Psoas muscle (tissue), 8 donors: ENCODE measurements around the gene GTPBP3. TPM values are rescaled to one million over a fixed set of nuclear protein-coding genes. Genes with fewer than 3 reads are reported as not detected.
"Not testable (repeated sequence)": the region's sequence is repeated elsewhere in the genome, so short reads cannot be mapped to it uniquely, and the experiment has no call there.

Experiments
- ATAC-seq, 4 donors: fragments of 200-7000 bp; cut with Tn5 transposase; one replicate each; pipeline ENCODE4 v1.9.1; 2020; ENCODE audit warnings: moderate library complexity in 3 of 4, mild to moderate bottlenecking in 2 of 4
- DNase-seq, 2 donors: peaks; one replicate each; pipeline ENCODE4 v3.0.0-alpha.2; 2020
- H3K27ac ChIP-seq: fragments of 200-600 bp; one replicate; pipeline ENCODE4 v1.8.0; 2022
- H3K27me3 ChIP-seq, 3 donors: fragments of 200-600 bp in 1 of 3; one replicate each; pipeline versions ENCODE4 v1.6.1 to v1.8.0; 2013 to 2022; ENCODE audit warnings: low read length in 2 of 3, mild to moderate bottlenecking in 2 of 3, moderate library complexity in 1 of 3; ENCODE audit not compliant: insufficient read depth in 3 of 3
- H3K36me3 ChIP-seq, 2 donors: fragments of 200-600 bp in 1 of 2; one replicate each; pipeline versions ENCODE4 v1.6.1 to v1.8.0; 2013 to 2022; ENCODE audit warnings: low read depth in 1 of 2, mild to moderate bottlenecking in 1 of 2, moderate library complexity in 1 of 2; ENCODE audit not compliant: insufficient read depth in 1 of 2
- H3K4me1 ChIP-seq: fragments of 200-600 bp; one replicate; pipeline ENCODE4 v1.8.0; 2022
- H3K4me3 ChIP-seq: fragments of 200-600 bp; one replicate; pipeline ENCODE4 v1.8.0; 2022; ENCODE audit warnings: mild to moderate bottlenecking
- H3K9me3 ChIP-seq: fragments of 200-600 bp; one replicate; pipeline ENCODE4 v1.8.0; 2022
- CTCF ChIP-seq: fragments of 200-600 bp; IDR thresholded peaks from one replicate; pipeline ENCODE4 v1.8.0; 2022; ENCODE audit warnings: antibody characterized with exemption
- WGBS, 3 donors: extraction: QIAGEN DNeasy Blood & Tissue Kit; methylation state at CpG; one replicate each; pipeline versions ENCODE4 v1.1.6 to v1.1.7; 2013; 5-methylcytosine and 5-hydroxymethylcytosine counted together
- intact Hi-C, 2 donors: fragments of 100-400 bp; cut with DNase I; formaldehyde crosslinking; loops; one replicate each; pipeline versions ENCODE4 v1.11.0 to v1.14.2; 2022
- polyA plus RNA-seq, 3 donors: library from polyadenylated mRNA; stranded (reverse); fragments of 200-250 nt; gene quantifications; one replicate each; pipeline ENCODE4 v1.2.3, GENCODE V29; 2013
- total RNA-seq, 4 donors: library from RNA; stranded (reverse); fragmentation: NEBNext Ultra II Directional in 2 of 4; extraction: Animal tissue kit (Norgen Biotek cat#: 25700) in 2 of 4; gene quantifications; one replicate each; pipeline versions ENCODE4 v1.2.1 to v1.2.4, GENCODE V29; 2021 to 2023
- donor health status: healthy with polysubstance abuse.
- donor health status: DM: no; HTN: no; CAD: no; lungs with moderate emphysema.
- donor health status: Bipolar disorder and iron deficiency.
- donor health status: healthy.
- donor health status: DM: yes; HTN: yes; CAD: no.
- donor health status: DM: no; HTN: no; CAD: no.
- donor health status: DM: no; HTN: no; CAD: no.
- donor health status: DM: yes; HTN: yes; CAD: no.

The GTPBP3 gene
- total and polyA plus RNA-seq, 7 donors: 6.2 to 16.5 (median 10.1) TPM

GRCh38 chr19:17357724-17358123, 20.4 kb downstream of the GTPBP3 start:
- H3K4me3 ChIP-seq: no peak overlapping the region
- WGBS, 3 donors: 57 to 65% (median 57%) methylated on average over 10 to 11 of the region's 11 CpGs
- H3K4me1 ChIP-seq: no peaks in the 10 kb centered on the region
- TF ChIP-seq CTCF: no peak
- DNase-seq: no peak
- no peaks in the 10 kb centered on the region for H3K36me3 ChIP-seq
- H3K9me3 ChIP-seq: no peaks in the 10 kb centered on the region
- H3K27me3 ChIP-seq: no peaks in the 10 kb centered on the region
- intact Hi-C loops: no loop called here
- H3K27ac ChIP-seq: peak overlapping the region; percentile 46
- peak in 1 of 4 donors; percentile 42 for ATAC-seq

- Histone ChIP-seq H3K27ac (peak overlapping the region; percentile 46), H3K27me3 (no peaks in the 10 kb centered on the region), H3K4me1 (no peaks in the 10 kb centered on the region), H3K4me3 (no peak overlapping the region), H3K36me3 (no peaks in the 10 kb centered on the region), H3K9me3 (no peaks in the 10 kb centered on the region)
- TF ChIP-seq CTCF: no peak
- peak in 3 of 4 donors; percentile 43 to 73 (median 70) for ATAC-seq
- DNase-seq: peak in 1 of 2 donors; percentile 43
- intact Hi-C loops: no loop called here
- WGBS, 3 donors: 55 to 59% (median 56%) methylated on average over 7 of the region's 7 CpGs
These were observed 21.0 kb downstream of the GTPBP3 start for GRCh38 chr19:17358395-17358794.

- no peak for DNase-seq
- TF ChIP-seq CTCF: no peak
- Histone ChIP-seq H3K9me3 (no peaks in the 10 kb centered on the region), H3K27me3 (no peaks in the 10 kb centered on the region), H3K4me1 (no peaks in the 10 kb centered on the region), H3K36me3 (no peaks in the 10 kb centered on the region), H3K4me3 (no peak overlapping the region), H3K27ac (no peak overlapping the region)
- 79% methylated on average over 6 of the region's 6 CpGs for WGBS, 3 donors
- intact Hi-C loops: no loop called here
- ATAC-seq: no peak
These were observed 22.8 kb downstream of the GTPBP3 start for GRCh38 chr19:17359905-17360800.

GRCh38 chr19:17363852-17364605, 26.7 kb downstream of the GTPBP3 start:
- H3K27me3 ChIP-seq, H3K27ac ChIP-seq, ATAC-seq, H3K4me1 ChIP-seq, DNase-seq, H3K4me3 ChIP-seq, intact Hi-C loops, H3K36me3 ChIP-seq, H3K9me3 ChIP-seq: not testable (repeated sequence)
- 87 to 91% (median 87%) methylated on average over 20 of the region's 20 CpGs for WGBS, 3 donors

GRCh38 chr19:17365361-17365760, 28.0 kb downstream of the GTPBP3 start:
- H3K9me3 ChIP-seq: no peaks in the 10 kb centered on the region

More at GRCh38 chr19:17365361-17365760, 28.0 kb downstream of the GTPBP3 start:
- no peak for TF ChIP-seq CTCF
- intact Hi-C loops: no loop called here
- Histone ChIP-seq H3K27me3 (no peaks in the 10 kb centered on the region), H3K36me3 (no peaks in the 10 kb centered on the region), H3K4me3 (no peak overlapping the region), H3K27ac (no peak overlapping the region), H3K4me1 (peaks cover 6% of the 10 kb centered on the region)
- 92 to 95% (median 92%) methylated on average over 22 of the region's 22 CpGs for WGBS, 3 donors
- ATAC-seq: no peak
- no peak for DNase-seq
